Activated effector memory CD4-positive, alpha-beta T cell treated with anti-CD3 and anti-CD28 coated beads, Interleukin-2, amount 50 U/mL, for 16 hours (primary cell): Measurements from ENCODE around the gene PNN.
"Not testable (repeated sequence)": the region's sequence is repeated elsewhere in the genome, so short reads cannot be mapped to it uniquely, and the experiment has no call there.

Experiments used
- DNase-seq: peaks from one replicate; pipeline ENCODE4 v3.0.0-alpha.2; 2020

The PNN gene

DNA sequence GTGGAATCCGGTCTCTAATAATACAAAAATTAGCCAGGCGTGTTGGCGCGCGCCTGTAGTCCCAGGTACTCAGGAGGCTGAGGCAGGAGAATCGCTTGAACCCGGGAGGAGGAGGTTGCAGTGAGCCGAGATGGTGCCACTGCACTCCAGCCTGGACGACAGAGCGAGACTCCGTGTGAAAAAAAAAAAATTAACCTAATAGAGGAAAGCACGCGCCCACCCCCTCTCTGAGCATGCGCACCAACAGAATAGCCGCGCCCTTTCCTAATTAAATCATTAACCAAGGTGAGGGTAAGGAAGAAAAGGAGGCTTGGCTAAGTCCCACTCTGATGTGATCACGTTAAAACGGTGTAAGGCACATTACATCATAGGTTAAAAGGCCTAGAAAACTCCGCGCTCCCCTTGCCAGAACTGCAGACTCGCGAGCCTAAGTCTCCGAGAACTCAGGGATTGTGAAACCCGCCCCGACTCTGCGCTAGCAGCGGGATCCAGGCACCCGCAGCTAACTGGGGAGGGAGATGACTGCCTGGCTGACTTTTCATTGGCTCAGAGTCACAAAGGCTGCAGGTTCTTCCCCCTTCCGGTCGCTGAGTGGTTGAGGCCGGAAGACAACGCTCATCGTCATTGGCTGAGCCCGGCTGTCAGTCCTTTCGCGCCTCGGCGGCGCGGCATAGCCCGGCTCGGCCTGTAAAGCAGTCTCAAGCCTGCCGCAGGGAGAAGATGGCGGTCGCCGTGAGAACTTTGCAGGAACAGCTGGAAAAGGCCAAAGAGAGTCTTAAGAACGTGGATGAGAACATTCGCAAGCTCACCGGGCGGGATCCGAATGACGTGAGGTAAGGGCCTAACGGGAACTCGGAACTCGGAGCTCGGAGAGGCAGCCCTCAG, at the start of gene PNN:
Gene PNN, plus strand, starts transcription at position 695 of the 885 bp plus-strand sequence. Its CDS starts 26 bp downstream, at position 721.
- DNase-seq: peak; percentile 99

DNA sequence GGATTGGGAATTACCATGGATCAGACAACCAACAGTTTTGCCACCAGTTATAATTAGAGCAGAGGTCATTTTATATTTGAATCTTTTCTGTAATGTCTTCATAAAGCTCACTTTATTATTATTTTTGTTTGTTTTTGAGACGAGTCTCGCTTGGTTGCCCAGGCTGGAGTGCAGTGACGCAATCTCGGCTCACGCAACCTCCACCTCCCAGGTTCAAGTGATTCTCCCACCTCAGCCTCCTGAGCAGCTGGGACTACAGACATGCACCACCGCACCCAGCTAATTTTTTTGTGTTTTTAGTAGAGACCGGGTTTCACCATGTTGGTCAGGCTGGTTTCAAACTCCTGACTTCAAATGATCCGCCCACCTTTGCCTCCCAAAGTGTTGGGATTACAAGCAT, 37.2 kb upstream of the PNN start:
- DNase-seq: not testable (repeated sequence)

DNA sequence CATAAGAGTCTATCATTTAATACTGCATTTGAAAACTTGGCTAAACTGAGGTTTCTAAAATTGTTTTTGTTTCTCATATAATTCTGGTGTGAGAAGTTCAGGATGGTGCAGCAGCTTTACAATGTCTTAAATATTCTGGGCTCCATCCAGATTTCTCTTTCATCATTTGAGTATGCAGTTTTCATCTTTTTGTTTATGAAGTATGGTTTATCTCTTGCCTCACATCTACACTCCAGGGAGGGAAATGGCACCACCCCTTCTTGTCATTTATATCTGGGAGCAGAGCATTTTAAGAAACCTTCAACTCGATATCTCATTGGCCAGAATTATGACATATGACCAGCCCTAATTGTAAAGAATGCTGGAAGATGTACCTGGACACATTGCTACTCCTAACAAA, 36.6 kb upstream of the PNN start:
- no peak for DNase-seq

DNA sequence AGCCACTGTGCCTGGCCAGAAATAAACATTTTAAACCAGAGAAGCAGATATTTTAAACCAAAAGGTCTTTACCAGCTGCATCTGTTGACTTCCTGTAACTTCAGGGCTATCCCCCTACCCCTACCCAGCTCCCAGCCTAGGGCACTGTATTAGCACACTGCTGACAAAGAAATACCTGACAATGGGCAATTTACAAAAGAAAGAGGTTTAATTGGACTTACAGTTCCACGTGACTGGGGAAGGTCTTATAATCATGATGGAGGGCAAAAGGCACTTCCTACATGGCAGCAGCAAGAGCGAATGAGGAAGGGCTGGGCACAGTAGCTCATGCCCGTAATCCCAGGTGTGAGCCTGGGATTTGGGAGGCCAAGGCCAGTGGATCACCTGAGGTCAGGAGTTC, 34.9 kb upstream of the PNN start:
- DNase-seq: no peak

DNA sequence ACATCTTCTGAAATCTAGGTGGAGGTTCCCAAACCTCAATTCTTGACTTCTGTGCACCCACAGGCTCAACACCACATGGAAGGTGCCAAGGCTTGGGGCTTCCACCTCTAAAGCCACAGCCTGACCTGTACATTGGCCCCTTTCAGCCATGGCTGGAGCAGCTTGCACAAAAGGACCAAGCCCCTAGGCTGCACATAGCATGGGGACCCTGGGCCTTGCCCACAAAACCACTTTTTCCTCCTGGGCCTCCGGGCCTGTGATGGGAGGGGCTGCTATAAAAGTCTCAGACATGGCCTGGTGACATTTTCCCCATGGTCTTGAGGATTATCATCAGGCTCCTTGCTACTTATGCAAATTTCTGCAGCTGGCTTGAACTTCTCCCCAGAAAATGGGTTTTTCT, 33.4 kb upstream of the PNN start:
- not testable (repeated sequence) for DNase-seq

DNA sequence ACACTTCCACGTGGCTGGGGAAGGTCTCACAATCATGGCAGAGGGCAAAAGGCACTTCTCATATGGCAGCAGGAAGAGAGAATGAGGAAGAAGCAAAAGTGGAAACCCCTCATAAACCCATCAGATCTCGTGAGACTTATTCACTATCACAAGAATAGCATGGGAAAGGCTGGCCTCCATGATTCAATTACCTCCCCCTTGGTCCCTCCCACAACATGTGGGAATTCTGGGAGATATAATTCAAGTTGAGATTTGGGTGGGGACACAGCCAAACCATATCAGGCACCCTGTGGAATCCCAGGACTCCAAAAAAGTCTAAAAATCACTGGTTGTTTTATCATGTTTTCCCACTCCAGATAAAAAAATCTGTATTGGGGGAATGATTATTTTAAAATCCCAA, 31.8 kb upstream of the PNN start:
- DNase-seq: not testable (repeated sequence)

DNA sequence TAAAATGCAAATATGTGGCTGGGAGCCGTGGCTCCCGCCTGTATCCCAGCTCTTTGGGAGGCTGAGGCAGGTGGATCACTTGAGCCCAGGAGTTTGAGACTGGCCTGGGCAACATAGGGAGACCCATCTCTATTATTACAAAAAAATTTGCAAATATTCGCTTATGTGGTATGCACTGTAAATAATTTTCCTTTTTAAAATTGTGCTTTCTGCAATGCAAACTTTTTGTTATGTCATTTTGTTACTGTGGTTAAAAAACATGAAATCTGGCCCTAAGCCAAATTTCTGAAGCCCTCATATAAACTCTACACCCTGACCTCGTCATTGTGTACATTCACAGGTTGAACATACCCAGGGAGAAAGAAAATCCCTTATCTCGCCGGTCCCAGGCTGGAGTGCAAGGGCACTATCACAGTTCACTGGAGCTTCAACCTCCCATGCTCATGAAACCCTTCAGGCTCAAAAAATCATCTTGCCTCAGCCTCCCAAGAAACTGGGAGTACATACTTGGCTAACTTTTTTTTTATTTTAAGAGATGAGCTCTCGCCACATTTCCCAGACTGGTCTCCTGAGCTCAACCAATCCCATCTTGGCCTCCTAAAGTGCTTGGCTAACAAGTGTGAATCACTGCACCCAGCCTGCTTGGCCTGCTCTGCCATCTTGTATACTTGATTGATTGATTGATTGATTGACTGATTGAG, 29.6 kb upstream of the PNN start:
- DNase-seq: no peak

DNA sequence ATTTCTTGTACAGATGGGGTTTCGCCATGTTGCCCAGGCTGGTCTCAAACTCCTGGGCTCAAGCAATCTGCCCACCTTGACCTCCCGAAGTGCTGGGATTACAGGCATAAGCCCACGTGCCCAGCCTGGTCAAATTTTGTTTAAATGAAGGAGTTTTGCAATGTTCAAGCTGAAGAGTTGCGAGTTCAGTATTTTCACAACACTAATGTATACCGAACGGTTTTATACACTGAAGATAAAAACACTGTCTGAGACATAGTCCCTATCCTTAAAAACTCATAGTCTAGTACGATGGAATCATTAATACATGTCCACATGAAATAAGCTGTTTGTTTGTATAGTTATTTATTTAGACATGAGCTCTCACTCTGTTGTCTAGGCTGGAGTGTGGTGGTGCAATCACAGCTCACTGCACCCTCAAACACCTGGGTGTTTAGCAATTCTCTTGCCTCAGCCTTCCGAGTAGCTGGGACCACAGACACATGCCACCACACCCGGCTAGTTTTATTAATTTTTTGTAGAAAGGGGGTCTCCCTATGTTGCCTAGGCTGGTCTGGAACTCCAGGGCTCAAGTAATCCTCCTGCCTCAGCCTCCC, 20.4 kb upstream of the PNN start:
- no peak for DNase-seq

DNA sequence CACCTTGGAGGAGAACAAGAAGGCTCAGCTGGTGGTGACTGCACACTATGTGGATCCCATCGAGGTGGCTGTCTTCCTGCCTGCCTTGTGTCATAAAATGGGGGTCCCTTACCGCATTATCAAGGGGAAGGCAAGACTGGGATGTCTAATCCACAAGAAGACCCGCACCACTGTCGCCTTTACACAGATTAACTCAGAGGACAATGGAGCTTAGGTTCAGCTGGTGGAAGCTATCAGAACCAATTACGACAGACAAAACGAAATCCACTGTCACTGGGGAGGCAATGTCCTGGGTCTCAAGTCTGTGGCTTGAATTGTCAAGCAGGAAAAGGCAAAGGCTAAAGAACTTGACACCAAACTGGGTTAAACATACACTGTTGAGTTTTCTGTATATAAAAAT, 17.6 kb upstream of the PNN start:
- no peak for DNase-seq

DNA sequence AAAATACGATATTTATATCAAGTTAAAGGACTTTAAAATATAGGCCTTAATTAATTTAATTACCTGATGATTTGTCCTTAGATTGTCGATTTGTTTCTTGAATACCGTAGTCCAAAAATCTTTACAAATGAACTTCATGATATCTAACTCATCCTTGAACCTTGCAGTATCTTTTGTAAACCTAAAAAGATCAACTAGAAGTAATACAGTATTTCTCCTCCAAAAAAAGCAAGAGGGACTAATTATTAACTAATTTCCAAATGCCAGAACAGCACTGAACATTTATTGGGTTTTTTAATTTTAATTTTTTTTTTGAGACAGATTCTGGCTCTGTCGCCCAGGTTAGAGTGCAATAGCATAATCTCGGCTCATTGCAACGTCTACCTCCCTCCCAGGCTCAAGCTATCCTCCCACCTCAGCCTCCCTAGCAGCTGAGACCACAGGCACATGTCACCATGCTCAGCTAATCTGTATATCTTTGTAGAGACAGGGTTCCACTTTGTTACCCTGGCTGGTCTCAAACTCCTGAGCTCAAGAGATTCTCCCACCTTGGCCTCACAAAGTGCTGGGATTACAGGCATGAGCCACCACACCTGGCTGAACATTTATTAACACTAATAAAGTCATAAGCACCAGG, 16.7 kb upstream of the PNN start:
- no peak for DNase-seq

DNA sequence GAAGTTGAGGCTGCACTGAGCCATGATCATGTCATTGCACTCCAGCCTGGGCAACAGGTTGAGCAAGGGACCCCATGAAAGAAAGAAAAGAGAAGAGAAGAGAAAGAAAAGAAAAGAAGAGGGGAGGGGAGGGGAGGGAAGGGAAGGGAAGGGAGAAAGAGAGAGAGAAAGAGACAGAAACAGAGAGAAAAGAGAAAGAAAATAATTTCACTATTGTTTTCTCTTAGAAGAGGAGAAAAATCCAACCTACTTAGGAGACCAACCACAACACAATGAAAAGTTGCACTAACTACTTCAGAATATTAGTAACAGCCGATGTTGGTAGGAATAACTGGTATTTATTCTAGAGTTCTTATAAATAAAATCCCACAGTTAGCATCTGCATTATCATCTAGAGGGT, 14.6 kb upstream of the PNN start:
- DNase-seq: no peak

DNA sequence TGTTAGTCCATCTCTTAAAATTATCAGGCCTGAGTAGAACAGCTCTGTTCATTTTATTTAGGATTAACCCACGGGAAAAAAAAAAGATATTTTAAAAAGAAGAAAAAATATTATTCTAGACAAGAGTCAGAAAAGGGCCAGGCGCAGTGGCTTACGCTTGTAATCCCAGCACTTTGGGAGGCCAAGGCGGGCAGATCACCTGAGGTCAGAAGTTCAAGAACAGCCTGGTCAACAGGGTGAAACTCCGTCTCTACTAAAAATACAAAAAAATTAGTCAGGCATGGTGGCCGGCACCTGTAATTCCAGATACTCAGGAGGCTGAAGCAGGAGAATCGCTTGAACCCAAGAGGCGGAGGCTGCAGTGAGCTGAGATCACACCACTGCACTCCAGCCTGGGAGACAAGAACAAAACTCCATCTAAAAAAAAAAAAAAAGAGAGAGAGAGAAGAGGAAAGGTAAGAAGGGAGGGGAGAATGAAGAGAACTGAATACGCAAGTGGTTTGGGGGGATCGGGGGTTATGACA, 7.2 kb upstream of the PNN start:
- DNase-seq: not testable (repeated sequence)

DNA sequence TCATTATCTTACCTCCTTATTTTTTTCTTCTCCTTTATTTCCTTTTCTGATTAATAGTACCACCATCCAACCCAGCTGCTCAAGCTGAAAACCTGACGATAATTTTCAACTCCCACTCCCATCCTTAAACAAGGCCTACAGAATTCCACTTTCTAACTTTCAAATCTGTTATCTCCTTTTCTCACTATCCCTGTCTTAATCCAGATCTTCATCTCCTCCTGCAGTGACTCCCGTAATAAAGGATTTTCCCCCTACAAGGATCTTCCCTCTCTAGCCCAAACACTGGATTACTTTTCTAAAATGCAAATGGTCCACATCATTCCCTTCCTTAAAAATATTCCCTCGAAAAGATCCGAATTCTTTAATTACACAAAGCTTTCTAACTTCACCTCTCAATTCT, 6.5 kb upstream of the PNN start:
- DNase-seq: no peak

DNA sequence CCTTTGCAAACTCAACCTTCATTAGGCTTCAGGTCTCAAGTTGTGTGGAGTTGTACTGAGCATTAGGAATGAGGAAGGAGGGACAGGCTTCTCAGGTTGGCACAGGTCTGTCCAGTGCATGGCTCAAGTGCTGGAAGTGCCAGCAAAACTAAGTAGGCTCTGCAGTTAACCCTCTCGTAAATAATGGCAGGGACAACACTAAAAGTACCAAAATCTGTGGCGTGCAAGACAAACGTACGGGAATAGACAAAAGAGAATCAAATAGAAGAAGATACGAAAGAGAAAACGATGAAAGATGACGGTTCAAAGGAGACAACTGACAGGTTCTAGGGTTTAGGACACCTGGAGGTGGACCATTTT, 5.5 kb upstream of the PNN start:
- no peak for DNase-seq

DNA sequence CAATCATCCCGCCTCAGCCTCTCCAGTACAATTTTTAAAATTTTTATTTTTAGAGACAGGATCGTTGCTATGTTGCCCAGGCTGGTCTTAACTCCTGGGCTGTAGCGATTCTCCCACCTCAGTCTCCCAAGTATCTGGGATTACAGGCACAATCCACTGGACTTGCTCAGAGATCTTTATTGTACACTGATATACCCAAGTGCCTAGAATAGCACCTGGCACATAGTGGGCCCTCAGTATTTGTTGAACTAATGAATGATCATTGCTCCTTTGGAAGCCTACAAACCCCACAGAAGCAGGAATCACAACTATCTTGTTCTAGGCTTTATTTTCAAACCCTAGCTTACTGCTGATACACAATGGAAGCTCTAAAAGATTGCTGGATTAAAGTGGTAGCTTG, 1.9 kb upstream of the PNN start:
- no peak for DNase-seq

DNA sequence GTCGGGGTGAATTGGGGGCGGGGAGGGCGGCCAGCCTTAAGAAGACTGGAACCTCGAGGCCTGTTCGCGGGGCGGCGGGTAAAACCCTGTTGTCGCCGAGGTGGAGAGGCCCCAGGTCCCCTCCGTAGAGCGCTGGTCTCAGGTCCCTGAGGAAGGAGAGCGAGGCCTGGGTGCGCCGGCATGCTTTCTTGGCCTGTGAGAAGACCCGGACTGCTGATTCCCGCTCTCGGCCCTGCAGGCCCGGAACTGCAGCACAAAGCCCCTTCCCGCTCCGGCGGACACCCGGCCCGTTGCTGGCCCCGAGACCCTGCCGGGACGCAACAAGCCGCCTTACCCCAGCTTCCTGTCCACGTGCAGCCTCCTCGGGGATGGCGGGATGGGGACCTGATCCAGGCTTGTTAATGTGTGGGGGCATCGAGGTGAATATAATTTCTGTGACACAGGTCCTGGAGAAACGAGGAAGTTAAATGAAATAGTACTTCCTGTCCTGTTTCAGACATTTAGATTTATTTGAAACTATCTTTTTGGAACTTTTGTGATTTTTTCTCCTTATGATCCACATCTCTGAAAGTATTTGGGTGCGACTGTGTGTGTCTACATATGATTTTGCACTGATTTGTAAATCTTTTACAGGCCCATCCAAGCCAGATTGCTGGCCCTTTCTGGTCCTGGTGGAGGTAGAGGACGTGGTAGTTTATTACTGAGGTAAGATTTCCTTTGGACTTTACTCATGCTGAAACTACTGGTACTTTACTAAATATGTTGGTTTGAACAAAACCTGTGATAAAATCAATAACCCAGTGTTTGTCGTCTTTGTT, 600 bp downstream of the PNN start:
- no peak for DNase-seq

DNA sequence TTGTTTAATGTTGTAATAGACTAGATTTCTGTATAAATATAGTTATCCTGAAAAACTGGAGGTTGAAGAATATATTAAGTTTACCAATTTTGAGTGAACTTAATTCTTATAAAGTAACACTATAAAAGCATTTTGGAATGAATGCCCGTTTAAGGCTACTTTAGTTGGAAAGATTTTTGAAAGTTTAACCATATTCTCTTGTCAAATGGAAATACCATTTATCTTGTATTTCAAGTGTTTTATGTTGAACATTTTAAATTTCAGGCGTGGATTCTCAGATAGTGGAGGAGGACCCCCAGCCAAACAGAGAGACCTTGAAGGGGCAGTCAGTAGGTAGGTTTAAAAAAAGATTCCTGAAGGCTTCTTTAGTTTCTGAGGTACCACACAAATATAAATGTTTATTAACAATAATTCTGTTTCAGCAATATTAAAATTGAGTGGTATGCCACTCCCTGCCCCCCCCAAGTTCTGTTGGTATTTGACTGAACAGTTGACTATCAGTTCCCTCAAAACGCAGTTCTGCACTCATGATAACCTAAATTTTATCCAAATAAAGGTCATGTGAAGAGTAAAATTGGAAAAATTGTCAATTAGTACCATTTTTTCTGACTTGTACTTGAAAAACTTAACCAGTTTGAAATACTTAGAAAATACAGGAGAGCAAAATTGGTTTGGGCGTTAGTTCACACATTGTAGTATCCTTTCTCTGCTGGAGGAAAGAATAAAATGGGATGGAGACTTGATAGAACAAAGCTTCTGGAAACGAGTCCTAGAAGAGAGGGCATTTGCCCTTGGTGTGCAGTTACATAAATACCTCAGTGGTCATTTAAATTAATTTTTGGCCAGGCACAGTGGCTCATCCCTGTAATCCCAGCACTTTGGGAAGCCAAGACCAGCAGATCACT, 1.5 kb downstream of the PNN start:
- no peak for DNase-seq

DNA sequence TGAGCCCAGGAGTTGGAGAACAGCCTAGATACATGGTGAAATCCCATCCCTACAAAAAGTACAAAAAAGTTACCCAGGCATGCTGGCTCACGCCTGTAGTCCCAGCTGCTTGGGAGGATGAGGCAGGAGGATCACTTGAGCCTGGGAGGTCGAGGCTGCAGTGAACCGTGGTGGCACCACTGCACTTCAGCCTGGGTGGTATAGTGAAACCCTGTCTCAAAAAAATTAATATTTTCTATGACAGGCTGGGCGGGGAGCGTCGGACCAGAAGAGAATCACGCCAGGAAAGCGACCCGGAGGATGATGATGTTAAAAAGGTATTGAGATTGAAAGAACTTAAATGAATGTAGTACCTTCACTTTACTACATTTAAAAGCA, 2.1 kb downstream of the PNN start:
- DNase-seq: no peak

DNA sequence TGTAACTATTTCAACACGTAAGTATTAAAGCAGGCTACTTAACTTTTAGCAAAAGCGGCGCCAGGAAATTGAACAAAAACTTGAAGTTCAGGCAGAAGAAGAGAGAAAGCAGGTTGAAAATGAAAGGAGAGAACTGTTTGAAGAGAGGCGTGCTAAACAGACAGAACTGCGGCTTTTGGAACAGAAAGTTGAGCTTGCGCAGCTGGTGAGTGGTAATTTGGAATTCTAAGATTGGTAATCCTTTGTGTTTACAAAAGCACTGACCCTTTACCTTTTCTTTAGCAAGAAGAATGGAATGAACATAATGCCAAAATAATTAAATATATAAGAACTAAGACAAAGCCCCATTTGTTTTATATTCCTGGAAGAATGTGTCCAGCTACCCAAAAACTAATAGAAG, 4.0 kb downstream of the PNN start:
- DNase-seq: no peak

DNA sequence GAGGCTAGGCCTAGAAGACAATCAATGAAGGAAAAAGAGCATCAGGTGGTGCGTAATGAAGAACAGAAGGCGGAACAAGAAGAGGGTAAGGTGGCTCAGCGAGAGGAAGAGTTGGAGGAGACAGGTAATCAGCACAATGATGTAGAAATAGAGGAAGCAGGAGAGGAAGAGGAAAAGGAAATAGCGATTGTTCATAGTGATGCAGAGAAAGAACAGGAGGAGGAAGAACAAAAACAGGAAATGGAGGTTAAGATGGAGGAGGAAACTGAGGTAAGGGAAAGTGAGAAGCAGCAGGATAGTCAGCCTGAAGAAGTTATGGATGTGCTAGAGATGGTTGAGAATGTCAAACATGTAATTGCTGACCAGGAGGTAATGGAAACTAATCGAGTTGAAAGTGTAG, 5.5 kb downstream of the PNN start:
- DNase-seq: no peak

DNA sequence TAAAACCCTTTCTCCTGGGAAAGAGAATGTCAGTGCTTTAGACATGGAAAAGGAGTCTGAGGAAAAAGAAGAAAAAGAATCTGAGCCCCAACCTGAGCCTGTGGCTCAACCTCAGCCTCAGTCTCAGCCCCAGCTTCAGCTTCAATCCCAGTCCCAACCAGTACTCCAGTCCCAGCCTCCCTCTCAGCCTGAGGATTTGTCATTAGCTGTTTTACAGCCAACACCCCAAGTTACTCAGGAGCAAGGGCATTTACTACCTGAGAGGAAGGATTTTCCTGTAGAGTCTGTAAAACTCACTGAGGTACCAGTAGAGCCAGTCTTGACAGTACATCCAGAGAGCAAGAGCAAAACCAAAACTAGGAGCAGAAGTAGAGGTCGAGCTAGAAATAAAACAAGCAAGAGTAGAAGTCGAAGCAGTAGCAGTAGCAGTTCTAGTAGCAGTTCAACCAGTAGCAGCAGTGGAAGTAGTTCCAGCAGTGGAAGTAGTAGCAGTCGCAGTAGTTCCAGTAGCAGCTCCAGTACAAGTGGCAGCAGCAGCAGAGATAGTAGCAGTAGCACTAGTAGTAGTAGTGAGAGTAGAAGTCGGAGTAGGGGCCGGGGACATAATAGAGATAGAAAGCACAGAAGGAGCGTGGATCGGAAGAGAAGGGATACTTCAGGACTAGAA, 6.1 kb downstream of the PNN start:
- DNase-seq: no peak
